Right cardiac atrium (tissue), 5 donors: ENCODE results near the gene FAM120B. TPM values are rescaled to one million over a fixed set of nuclear protein-coding genes. Genes with fewer than 3 reads are reported as not detected.
"Not testable (repeated sequence)": the region's sequence is repeated elsewhere in the genome, so short reads cannot be mapped to it uniquely, and the experiment has no call there.

Source experiments
- ATAC-seq, 2 donors: fragments of 200-7000 bp; cut with Tn5 transposase; one replicate each; pipeline versions ENCODE4 v1.8.0 to v1.9.1; 2020; ENCODE audit warnings: moderate library complexity in 2 of 2, mild to moderate bottlenecking in 1 of 2
- DNase-seq, 3 donors: peaks; one replicate each; pipeline ENCODE4 v3.0.0-alpha.2; 2020
- H3K27ac ChIP-seq: one replicate; pipeline ENCODE4 v1.5.1; 2013; ENCODE audit warnings: mild to moderate bottlenecking, low read length, control low read depth, moderate library complexity
- H3K27me3 ChIP-seq: one replicate; pipeline ENCODE4 v1.6.1; 2013; ENCODE audit not compliant: control insufficient read depth, insufficient read depth
- H3K4me1 ChIP-seq: one replicate; pipeline ENCODE4 v1.6.1; 2013; ENCODE audit warnings: low read length; ENCODE audit not compliant: control insufficient read depth, insufficient read depth
- H3K4me3 ChIP-seq: one replicate; pipeline ENCODE4 v1.5.1; 2013; ENCODE audit warnings: low read length, control low read depth
- H3K9me3 ChIP-seq: one replicate; pipeline ENCODE4 v1.6.1; 2013; ENCODE audit warnings: low read length; ENCODE audit not compliant: control insufficient read depth
- WGBS: extraction: QIAGEN DNeasy Blood & Tissue Kit; methylation state at CpG from one replicate; pipeline ENCODE4 v1.1.7; 2013; 5-methylcytosine and 5-hydroxymethylcytosine counted together
- intact Hi-C, 4 donors: fragments of 100-400 bp; cut with DNase I; formaldehyde crosslinking; loops; one replicate each; pipeline versions ENCODE4 v1.11.0 to v1.14.0; 2022 to 2023
- polyA plus RNA-seq: library from polyadenylated mRNA; stranded (reverse); fragments of 200-250 nt; gene quantifications from one replicate; pipeline ENCODE4 v1.2.3, GENCODE V29; 2013
- total RNA-seq, 4 donors: library from RNA; stranded (reverse); fragmentation: NEBNext Ultra II Directional; extraction: Animal tissue kit (Norgen Biotek cat#: 25700); gene quantifications; one replicate each; pipeline ENCODE4 v1.2.1, GENCODE V29; 2021
- donor health status: healthy with polysubstance abuse.
- donor health status: DM: no; HTN: yes; CAD: no.
- donor health status: DM: no; HTN: no; CAD: no.
- donor health status: DM: no; HTN: yes; CAD: no; lungs with severe emphysema.
- donor health status: DM: yes; HTN: yes; CAD: no.

Gene FAM120B
- total and polyA plus RNA-seq, 5 donors: 10.7 to 31.9 (median 28.9) TPM

DNA sequence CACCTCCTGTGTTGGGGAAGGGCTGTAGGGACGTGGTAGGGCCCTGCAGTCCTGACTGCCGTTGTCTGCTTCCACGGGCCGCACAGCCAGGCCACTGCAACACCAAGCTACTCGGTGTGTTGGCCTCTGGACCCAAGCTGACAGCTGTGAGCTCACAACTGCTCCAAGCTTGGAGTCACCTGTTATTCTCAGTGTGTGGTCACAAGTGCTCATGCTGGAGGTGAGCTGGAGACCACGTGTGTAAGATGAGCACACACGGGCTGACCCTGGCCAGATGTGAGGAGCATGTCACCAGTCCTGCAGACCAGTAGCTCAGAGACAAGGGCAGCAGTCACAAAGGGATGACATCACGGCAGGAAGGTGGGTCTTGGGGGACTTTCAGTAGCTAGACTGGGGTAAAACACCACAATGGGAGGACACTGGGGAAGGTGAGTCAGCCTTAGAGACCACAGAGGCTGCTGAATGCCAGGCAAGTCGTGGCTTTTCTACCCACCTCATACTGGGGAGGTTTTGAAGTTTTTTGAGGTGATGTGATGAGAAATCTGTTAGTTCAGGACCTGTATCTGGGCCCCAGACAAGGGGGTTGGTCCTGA lies 87.3 kb downstream of the FAM120B start:
- 98% methylated on average over 9 of the region's 9 CpGs for WGBS
- H3K9me3 ChIP-seq: no peaks in the 10 kb centered on the region
- no peak for DNase-seq

DNA sequence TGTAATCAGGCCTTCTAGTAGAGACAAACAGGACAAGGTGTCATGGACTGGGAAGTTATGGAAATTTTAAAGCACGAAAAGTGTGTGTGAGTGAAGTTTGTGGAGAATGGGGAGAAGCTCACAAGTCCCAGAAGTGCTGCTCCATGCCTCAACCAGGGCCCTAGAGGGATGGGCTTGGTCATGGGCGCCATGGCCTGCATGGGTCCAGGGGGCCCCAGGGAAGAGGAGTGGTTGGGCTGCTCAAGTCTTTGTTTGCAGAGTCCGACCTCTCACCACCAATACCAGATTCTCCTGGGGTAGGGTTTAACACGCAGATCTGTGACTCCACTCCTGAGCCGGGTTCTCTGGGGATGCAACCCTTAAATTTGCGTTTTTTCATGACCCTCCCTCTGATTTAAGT lies 88.4 kb downstream of the FAM120B start:
- H3K27ac ChIP-seq: no peak overlapping the region
- H3K4me3 ChIP-seq: no peak overlapping the region
- no peaks in the 10 kb centered on the region for H3K27me3 ChIP-seq
- intact Hi-C loops: no loop called here
- H3K9me3 ChIP-seq: no peaks in the 10 kb centered on the region
- ATAC-seq (no peak), DNase-seq (no peak)
- no peaks in the 10 kb centered on the region for H3K4me1 ChIP-seq
- WGBS: 98% methylated on average over 6 of the region's 6 CpGs

More for the DNA sequence above, 87.3 kb downstream of the FAM120B start:
- Histone ChIP-seq H3K4me1 (no peaks in the 10 kb centered on the region), H3K27ac (no peak overlapping the region), H3K4me3 (no peak overlapping the region), H3K27me3 (no peaks in the 10 kb centered on the region)
- intact Hi-C loops: no loop called here
- no peak for ATAC-seq

DNA sequence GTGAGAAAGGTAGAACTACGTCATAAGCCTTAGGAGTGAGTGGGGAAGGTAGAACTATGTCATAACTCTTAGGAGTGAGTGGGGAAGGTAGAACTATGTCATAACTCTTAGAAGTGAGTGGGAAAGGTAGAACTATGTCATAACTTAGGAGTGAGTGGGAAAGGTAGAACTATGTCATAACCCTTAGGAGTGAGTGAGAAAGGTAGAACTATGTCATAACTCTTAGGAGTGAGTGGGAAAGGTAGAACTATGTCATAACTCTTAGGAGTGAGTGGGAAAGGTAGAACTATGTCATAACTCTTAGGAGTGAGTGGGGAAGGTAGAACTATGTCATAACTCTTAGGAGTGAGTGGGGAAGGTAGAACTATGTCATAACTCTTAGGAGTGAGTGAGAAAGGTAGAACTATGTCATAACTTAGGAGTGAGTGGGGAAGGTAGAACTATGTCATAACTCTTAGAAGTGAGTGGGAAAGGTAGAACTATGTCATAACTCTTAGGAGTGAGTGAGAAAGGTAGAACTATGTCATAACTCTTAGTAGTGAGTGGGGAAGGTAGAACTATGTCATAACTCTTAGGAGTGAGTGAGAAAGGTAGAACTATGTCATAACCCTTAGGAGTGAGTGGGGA lies 92.3 kb downstream of the FAM120B start:
- ATAC-seq, H3K27me3 ChIP-seq, H3K4me3 ChIP-seq, H3K4me1 ChIP-seq, DNase-seq, intact Hi-C loops, H3K9me3 ChIP-seq, H3K27ac ChIP-seq: not testable (repeated sequence)
- 98% methylated on average over 1 of the region's 1 CpG for WGBS

DNA sequence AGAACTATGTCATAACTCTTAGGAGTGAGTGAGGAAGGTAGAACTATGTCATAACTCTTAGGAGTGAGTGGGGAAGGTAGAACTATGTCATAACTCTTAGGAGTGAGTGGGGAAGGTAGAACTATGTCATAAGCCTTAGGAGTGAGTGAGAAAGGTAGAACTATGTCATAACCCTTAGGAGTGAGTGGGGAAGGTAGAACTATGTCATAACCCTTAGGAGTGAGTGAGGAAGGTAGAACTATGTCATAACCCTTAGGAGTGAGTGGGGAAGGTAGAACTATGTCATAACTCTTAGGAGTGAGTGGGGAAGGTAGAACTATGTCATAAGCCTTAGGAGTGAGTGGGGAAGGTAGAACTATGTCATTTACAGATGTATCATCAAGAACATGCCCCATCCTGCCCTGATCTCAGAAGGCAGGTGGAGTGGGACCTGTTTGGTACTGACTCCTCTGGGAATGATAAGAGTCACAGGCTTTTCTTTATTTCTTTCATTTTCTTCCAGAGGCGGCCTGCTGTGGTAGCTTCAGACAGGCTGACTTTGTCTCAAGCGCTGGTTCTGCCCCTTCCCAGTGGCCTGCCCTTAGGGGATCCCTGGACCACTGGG lies 93.5 kb downstream of the FAM120B start:
- H3K4me3 ChIP-seq, DNase-seq, H3K27ac ChIP-seq, H3K27me3 ChIP-seq, ATAC-seq, H3K9me3 ChIP-seq, intact Hi-C loops, H3K4me1 ChIP-seq: not testable (repeated sequence)
- 65% methylated on average over 2 of the region's 2 CpGs for WGBS

DNA sequence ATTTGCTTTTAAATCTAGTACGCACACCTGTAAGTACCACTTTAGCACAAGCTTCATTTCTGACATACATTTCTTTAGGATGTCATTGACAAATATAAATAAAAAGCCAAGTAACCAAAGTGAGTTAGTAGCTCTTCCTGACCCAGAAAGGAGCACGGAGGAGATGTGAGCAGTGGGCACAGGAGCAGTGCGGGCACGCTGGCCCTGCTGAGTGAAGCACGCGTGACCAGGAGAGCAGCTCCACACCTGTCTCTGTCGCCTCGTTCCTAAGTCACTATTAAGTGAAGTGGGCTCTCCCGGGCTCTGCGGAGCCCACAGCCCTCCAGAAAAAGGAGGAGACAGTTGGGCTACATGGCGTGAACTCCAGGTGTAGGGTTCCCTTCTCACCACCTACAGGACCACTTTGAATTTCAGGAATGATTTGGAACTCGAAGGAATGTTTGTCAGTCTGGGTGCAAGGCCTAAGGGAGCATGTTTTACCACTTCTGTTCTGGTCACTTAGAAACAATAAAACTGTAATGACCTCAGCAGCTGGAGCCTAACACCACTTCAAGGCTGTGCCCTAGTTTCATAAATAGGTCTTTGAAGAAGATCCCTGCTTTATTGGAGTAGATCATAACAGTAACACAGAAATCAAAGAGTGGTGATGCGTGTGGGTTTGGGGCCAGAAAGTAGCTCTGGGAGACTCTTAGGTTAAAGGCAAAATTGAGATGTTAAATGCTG lies 95.9 kb downstream of the FAM120B start:
- WGBS: 85% methylated on average over 13 of the region's 13 CpGs
- no peak for ATAC-seq
- no peaks in the 10 kb centered on the region for H3K27me3 ChIP-seq
- H3K27ac ChIP-seq: no peak overlapping the region
- H3K4me3 ChIP-seq: no peak overlapping the region
- no peaks in the 10 kb centered on the region for H3K9me3 ChIP-seq
- intact Hi-C loops: no loop called here
- H3K4me1 ChIP-seq: no peaks in the 10 kb centered on the region
- no peak for DNase-seq

DNA sequence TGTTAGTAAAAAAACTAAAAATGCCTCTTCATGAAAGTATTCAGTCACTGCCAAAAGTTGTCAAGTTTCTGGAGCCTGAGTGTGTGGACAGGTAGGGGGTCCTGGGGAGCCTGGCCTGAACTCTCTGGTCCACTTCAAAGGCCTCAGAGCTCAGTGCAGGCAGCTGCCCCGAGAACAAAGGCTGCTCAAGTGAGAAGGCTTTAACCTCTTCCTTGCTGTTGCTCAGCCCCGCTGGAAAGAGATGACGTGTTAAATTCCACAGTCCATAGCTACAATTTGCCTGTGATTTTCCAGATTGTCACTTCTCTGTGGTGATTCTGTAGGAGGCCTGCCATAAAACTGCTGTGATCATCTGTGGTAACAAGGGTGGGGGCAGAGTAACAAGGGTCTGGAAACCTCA lies 96.9 kb downstream of the FAM120B start:
- intact Hi-C loops: no loop called here

DNA sequence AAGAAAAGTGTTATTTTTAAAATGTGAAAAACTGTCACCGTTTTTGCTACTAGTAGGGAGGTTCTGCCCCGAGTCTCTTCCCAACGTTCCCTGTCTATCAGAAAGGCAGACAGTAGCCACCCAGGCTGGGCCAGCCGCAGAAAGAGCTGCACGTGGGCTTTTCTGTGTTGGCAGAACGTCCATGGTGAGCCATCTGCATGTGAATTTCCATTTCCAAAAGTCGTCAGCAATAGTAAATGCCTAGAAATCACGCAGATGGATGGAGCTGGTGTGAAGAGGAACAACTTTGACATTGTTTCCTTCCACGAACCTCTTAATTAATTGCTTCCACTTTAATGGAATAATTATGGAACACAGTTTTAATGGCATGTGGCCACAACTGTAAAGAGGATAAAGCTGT lies 97.5 kb downstream of the FAM120B start:
- ATAC-seq: no peak
- no peak overlapping the region for H3K27ac ChIP-seq
- no peaks in the 10 kb centered on the region for H3K27me3 ChIP-seq
- H3K4me1 ChIP-seq: no peaks in the 10 kb centered on the region
- 51% methylated on average over 9 of the region's 9 CpGs for WGBS
- H3K4me3 ChIP-seq: no peak overlapping the region
- intact Hi-C loops: no loop called here
- no peak for DNase-seq
- H3K9me3 ChIP-seq: no peaks in the 10 kb centered on the region

More for the DNA sequence above, 96.9 kb downstream of the FAM120B start:
- H3K4me1 ChIP-seq: no peaks in the 10 kb centered on the region
- no peak overlapping the region for H3K27ac ChIP-seq
- DNase-seq (no peak), ATAC-seq (no peak)
- 46% methylated on average over 3 of the region's 3 CpGs for WGBS
- no peaks in the 10 kb centered on the region for H3K9me3 ChIP-seq
- no peak overlapping the region for H3K4me3 ChIP-seq
- no peaks in the 10 kb centered on the region for H3K27me3 ChIP-seq

DNA sequence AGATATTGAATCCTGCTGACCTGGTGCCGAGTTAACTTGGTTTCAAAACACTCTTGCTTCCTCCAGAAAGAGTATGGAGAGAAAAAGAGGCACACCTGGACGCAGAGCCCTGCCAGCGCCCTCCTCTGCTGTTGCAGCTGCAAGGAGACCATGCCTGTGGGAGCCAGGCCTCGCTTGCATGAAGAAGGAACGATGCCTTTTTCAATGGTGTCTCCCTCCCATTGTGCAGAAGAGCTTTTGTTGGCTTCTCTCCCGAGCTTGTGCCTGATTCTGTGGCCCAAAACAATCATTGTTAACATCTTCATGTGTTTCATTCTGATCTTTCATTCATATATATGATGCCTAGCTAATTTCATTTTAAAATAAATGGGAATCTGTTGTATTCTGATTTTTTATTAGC lies 98.1 kb downstream of the FAM120B start:
- Histone ChIP-seq H3K27ac (no peak overlapping the region), H3K9me3 (no peaks in the 10 kb centered on the region), H3K4me1 (no peaks in the 10 kb centered on the region), H3K4me3 (no peak overlapping the region), H3K27me3 (no peaks in the 10 kb centered on the region)
- WGBS: 87% methylated on average over 6 of the region's 6 CpGs
- intact Hi-C loops: no loop called here
- ATAC-seq: no peak
- DNase-seq: no peak

DNA sequence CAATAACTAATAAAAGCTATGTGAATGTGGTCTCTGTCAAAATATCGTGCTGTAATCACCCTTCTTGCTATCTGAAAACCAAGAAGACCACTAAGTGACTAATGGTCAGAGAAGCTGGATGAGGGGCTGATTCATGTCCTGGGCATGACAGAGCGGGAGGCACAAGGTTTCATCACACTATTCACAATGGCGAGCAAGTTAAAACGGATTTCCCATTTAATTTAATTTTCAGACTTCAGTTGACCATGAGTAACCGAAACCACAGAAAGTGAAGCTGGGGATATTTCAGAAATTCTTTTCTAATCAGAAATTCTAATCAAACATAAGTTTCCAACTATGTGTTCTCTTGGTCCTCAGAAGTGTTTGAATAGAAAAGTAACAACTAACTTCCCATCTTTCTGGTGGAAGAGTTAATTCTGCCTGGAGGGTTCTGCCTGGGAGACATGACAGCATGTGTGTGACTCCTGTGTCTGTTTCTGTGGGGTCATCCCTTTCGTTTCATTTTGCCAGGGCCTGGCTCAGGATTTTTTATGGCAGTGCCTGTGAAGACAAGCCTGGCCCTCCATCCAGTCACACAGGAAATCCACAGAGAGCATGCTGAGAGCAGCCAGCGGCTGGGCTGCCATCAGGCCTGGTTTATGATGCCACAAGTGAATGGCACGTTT lies 98.9 kb downstream of the FAM120B start:
- Histone ChIP-seq H3K27ac (no peak overlapping the region), H3K9me3 (no peaks in the 10 kb centered on the region), H3K4me1 (no peaks in the 10 kb centered on the region), H3K4me3 (no peak overlapping the region), H3K27me3 (no peaks in the 10 kb centered on the region)
- 77% methylated on average over 8 of the region's 8 CpGs for WGBS
- DNase-seq: no peak
- intact Hi-C loops: no loop called here
- no peak for ATAC-seq

DNA sequence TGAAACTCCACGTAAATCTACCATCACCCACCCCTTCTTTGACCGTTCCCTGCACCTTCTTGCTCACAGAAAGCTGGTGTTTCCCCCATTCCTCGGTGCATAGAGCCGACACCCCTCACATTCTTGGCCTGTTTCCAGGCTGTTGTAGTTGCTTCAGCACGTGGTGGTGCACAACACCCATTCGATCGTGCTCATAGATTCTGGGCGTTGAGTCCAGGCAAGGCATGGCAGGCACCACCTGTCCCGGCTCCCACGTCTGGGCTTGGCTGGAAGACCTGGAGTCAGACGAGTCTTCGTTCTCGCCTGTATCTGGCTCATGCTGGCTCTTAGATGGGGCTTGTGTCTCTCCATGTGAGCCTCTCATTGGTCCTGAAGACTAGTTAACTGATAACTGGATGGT lies 100.6 kb downstream of the FAM120B start:
- Histone ChIP-seq H3K9me3 (no peaks in the 10 kb centered on the region), H3K27me3 (no peaks in the 10 kb centered on the region), H3K4me3 (no peak overlapping the region), H3K27ac (no peak overlapping the region), H3K4me1 (no peaks in the 10 kb centered on the region)
- intact Hi-C loops: no loop called here
- no peak for ATAC-seq
- WGBS: 83% methylated on average over 13 of the region's 13 CpGs
- no peak for DNase-seq

DNA sequence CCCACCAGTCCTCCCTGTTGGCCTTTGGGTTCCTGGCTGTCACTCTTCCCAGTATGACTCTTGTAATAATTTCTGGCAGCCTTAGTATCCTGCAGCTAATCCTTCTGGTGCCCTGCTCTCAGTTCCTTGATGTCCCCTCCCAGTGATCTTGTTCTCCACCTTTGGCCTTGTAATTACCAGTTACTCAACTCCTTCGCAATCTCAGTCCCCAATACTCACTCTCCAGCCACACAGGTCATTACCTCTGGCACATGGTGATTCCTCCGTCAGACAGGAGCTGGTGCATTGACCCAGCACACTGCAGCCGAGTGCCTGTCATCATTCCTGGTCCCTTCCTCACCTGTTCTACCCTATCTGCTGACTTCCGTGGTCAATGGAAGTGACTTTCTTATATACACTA lies 101.4 kb downstream of the FAM120B start:
- no peaks in the 10 kb centered on the region for H3K9me3 ChIP-seq
- intact Hi-C loops: no loop called here
- no peak for DNase-seq
- H3K4me1 ChIP-seq: no peaks in the 10 kb centered on the region
- H3K27me3 ChIP-seq: no peaks in the 10 kb centered on the region
- 89% methylated on average over 4 of the region's 4 CpGs for WGBS
- no peak overlapping the region for H3K27ac ChIP-seq
- H3K4me3 ChIP-seq: no peak overlapping the region
- ATAC-seq: no peak
